GM10266 (cell line): Measurements from ENCODE around the gene ERP27.

Experiments
- DNase-seq: peaks from one replicate; pipeline ENCODE4 v3.0.0; 2012; ENCODE audit errors: extremely low spot score
- CTCF ChIP-seq: IDR thresholded peaks from 2 replicates; pipeline ENCODE4 v1.5.1; 2012; ENCODE audit warnings: mild to moderate bottlenecking, low read depth; ENCODE audit not compliant: control insufficient read depth, insufficient read depth; ENCODE audit errors: missing control alignments

The ERP27 gene

GRCh38 chr12:14905269-14906004, 32.9 kb downstream of the ERP27 start:
- no peak for TF ChIP-seq CTCF

DNA sequence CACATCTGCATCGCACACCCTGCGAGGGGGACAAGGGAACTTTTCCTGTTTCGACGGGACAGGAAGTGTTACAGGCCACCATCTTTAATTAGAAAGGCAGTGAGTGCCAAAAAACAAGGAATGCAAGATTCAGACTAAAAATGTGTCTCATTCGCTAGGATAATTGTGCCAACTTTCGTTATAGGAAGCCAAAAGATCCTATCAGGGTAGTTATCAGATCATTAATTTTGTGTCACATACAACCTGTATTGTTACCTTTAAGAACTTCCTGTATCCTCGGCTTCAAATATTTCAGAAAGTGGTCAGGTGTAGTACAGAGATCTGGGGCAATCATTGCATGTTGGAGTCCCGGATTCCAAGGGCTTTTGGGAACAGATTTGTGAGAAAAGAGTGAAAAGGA, 33.5 kb downstream of the ERP27 start:
- TF ChIP-seq CTCF, result no peak
- no peak for DNase-seq

More at GRCh38 chr12:14905269-14906004, 32.9 kb downstream of the ERP27 start:
- DNase-seq, result no peak

DNA sequence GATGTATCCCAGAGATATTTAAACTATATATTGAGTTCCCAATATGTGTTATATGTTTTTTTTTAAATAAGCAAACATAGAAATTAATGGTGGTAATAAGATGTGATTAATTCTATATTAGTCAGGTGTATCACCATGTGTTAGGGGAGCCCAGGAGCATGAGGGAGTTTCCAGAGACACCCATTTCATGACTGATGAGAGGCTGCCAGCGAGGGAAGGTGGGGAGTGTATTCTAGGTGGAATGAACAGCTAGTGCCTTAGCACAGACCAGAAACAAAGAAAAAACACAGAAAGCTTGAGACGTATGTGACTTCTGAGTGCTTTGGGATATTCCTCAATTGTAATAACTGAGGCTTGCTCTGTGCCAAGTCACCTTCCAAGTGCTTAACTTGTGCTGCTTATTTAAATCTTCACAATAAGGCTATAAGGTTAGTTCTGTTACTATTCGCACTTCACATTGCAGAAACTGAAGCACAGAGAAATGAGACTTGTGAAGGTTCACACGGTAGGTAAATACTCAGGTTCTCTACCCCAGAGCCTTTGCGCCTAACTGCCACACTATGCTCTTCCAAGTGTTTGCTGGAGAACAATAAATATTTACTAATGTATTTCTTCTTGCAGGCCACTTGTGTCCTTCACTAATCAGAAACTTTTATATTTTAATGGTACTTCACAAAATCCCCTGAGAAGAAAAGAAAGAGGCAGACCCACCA, 34.8 kb downstream of the ERP27 start:
- DNase-seq, result no peak
- TF ChIP-seq CTCF, result no peak

DNA sequence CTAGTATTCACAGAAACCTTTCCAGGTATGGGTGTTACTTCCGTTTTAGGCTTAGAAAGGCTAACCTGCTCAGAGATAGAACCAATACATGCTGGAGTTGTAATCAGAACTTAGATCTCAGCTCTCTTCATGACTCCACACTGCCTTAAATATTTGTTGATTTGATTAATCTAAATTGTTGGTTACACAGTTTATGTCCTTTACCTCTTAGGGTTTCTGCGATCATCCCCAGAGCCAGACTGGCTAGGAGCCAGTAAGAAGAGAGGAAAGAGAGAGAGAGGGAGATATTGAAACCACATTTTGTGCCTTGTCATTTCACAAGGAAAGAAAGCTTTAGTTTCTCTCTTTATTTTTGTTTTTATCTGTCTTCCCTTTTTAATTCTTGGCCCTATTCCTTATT, 35.9 kb downstream of the ERP27 start:
- no peak for DNase-seq
- TF ChIP-seq CTCF, result no peak

- no peak for DNase-seq
- no peak for TF ChIP-seq CTCF
Measured at GRCh38 chr12:14901228-14901562, 37.1 kb downstream of the ERP27 start.

DNA sequence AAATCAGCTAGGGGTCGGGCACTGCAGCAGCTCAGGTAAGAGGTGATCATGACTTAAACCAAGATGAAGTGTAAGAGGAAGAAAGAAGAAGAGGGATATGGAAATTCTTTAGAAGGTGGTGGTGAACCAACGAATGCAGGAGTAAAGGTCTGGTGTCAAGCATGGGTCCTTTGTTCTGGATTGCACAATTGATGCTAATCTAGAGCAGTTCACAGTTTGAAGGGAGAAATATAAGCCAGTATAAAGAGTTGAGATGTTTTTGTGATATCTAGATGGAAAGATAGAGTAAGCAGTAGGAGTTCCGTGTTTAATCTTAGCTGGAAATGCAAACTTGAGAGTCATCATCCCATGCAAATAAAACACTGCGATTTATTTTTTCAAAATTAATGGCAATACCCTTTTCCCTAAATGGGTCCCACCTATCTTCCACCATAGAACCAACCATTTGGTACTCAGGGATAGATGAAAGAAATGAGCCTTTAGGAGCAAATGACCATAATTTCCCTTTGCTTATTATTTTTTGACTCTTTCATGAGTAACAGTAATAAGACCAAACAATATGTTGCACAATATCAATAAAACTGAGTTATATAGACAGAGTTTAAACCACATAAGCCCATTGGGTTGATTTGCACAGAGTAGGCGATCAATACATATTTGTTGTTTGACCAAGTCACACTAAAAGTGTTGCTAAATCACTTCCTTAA, 37.7 kb downstream of the ERP27 start:
- no peak for DNase-seq
- no peak for TF ChIP-seq CTCF

DNA sequence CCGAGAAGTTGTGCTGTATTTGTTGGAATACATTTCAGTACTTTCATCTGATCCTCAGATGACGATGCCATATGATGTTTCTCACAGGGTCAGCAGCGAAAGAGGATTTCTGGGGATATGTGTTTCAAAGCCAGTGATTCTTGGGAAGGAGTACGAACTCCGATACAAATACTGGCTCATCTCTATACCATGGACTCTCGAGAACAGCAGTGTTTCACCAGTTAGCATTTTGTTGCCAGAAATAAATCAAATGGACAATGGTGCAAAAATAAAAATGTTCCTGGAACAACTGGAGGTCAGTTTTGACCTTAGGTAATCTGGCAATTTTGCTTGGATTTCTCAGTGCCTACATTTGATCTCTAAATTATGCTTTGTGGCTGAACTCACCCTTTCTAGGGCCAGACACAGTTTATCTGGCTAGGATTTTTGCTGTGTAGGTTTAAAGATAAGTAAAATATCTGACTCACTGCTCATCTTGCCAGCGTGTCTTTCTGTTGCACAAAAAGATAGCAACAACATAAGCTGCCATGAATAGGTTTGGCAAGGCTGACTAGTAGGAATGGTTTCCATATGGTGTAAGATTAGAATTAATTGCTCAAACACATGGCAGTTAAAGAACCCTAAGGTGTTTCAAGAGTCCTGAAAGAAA, 41.7 kb downstream of the ERP27 start:
- no peak for DNase-seq

More for the DNA sequence above, 41.7 kb downstream of the ERP27 start:
- no peak for TF ChIP-seq CTCF
